Omental fat pad (tissue), 4 donors: ENCODE results near the gene SLC34A1. TPM values are rescaled to one million over a fixed set of nuclear protein-coding genes. Genes with fewer than 3 reads are reported as not detected.
A peak's percentile ranks its signal among the peaks of the same experiment; 100 is the strongest.

ENCODE experiments used
- ATAC-seq: fragments of 150-250 bp; one replicate; pipeline ENCODE4 v1.9.1; 2016; ENCODE audit warnings: mild to moderate bottlenecking, moderate library complexity; ENCODE audit not compliant: low FRiP score
- DNase-seq: peaks from one replicate; pipeline ENCODE4 v3.0.0-alpha.2; 2019; ENCODE audit warnings: low spot score
- total RNA-seq, 4 donors: library from RNA; depleted of rRNA; stranded (reverse); fragments of >200 nt; gene quantifications; one replicate each; pipeline ENCODE4 v1.1.0, GENCODE V29; 2016
- TF ChIP-seq, protein P1 (sequence below), 3 donors: fragments of 450-650 bp; IDR thresholded peaks; one replicate each; pipeline ENCODE4 v1.5.1; 2016 to 2017; ENCODE audit warnings: antibody characterized with exemption in 3 of 3, mild to moderate bottlenecking in 3 of 3, moderate library complexity in 2 of 3

SLC34A1 gene
- total RNA-seq, 4 donors from 2014 or later = not detected

DNA sequence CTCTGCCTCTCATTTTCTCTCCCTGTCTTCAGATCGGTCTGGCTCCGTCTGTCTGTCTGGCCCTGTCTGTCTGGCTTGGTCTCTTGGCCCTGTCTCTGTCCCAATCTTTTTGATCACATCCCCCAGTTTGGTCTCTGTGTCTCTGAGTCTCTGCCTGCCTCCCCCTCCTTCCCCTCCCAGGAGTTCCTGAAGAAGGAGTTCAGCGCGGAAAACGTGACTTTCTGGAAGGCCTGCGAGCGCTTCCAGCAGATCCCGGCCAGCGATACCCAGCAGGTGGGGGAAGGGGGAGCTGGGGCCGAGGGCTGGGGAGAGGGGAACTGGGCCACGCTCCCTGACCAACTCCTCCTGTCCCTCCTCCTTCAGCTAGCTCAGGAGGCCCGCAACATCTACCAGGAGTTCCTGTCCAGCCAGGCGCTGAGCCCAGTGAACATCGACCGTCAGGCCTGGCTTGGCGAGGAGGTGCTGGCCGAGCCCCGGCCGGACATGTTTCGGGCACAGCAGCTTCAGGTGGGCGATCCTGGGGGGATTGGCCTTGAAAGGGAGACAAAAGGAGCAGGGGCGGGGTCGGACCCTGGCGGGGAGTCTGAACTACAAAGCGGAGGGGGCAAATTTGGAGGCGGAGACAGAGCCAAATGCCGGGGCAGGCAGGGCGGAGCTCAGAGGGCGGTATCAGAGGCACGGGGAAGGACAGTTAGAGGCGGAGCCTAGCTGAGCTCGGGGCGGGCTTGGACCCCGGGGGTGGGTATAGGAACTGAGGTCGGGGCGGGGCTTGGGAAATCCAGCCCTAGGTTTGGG, 17.5 kb upstream of the SLC34A1 start:
- DNase-seq (peak; percentile 50), ATAC-seq (peak; percentile 87)
- TF ChIP-seq, protein P1, sequence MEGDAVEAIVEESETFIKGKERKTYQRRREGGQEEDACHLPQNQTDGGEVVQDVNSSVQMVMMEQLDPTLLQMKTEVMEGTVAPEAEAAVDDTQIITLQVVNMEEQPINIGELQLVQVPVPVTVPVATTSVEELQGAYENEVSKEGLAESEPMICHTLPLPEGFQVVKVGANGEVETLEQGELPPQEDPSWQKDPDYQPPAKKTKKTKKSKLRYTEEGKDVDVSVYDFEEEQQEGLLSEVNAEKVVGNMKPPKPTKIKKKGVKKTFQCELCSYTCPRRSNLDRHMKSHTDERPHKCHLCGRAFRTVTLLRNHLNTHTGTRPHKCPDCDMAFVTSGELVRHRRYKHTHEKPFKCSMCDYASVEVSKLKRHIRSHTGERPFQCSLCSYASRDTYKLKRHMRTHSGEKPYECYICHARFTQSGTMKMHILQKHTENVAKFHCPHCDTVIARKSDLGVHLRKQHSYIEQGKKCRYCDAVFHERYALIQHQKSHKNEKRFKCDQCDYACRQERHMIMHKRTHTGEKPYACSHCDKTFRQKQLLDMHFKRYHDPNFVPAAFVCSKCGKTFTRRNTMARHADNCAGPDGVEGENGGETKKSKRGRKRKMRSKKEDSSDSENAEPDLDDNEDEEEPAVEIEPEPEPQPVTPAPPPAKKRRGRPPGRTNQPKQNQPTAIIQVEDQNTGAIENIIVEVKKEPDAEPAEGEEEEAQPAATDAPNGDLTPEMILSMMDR (IDR thresholded peaks at IDR 0.05) = no peak

DNA sequence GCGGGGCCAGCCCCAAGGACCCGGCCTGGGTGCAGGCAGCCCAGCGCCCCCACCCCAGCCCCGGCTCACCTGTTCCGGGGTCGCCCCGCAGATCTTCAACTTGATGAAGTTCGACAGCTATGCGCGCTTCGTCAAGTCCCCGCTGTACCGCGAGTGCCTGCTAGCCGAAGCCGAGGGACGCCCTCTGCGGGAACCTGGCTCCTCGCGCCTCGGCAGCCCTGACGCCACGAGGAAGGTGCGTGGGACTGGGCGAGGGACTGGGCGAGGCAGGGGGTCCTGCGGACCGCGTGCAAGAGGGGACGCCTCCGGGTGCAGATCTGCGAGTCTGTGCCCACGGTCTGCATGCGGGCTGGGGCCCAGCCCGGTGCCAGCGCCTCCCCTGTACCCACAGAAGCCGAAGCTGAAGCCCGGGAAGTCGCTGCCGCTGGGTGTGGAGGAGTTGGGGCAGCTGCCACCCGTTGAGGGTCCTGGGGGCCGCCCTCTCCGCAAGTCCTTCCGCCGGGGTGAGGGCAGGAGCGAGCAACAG, 16.8 kb upstream of the SLC34A1 start:
- DNase-seq (no peak), ATAC-seq (no peak)
- TF ChIP-seq, protein P1 (IDR thresholded peaks at IDR 0.05) = no peak

DNA sequence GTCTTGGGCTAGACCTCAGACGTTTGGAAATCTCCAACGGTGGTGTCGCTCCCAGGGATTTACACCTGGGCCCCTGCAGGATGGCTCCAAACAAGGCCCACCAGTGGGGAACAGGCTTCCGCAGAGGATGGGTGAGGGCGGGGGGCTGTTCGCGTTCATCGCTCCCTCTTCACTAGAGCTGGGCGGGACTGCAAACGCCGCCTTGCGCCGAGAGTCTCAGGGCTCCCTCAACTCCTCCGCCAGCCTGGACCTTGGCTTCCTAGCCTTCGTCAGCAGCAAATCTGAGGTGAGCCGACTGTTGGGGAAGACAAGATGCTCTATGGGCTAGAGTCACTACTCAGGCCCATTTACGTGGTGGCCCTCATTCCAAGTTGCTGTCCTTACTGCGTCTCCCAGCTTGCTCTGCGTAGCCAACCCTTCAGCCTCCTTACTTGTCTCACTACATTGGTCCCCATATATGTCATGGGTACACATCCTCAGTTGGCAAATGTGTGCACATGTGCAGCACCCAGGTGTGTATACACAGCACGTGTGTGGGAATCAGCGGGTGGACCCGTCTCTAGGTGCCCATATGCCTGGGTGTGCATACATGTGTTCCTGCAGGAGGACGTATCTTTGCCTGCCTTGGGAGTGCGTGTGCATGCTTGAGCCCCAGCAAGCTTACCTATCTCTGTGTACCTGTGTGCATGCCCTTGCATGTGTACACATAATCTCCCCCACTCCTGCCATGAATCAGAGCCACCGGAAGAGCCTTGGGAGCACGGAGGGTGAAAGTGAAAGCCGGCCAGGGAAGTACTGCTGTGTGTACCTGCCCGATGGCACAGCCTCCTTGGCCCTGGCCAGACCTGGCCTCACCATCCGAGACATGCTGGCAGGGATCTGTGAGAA, 16.0 kb upstream of the SLC34A1 start:
- TF ChIP-seq, protein P1 (IDR thresholded peaks at IDR 0.05) = no peak
- no peak for DNase-seq
- no peak for ATAC-seq

DNA sequence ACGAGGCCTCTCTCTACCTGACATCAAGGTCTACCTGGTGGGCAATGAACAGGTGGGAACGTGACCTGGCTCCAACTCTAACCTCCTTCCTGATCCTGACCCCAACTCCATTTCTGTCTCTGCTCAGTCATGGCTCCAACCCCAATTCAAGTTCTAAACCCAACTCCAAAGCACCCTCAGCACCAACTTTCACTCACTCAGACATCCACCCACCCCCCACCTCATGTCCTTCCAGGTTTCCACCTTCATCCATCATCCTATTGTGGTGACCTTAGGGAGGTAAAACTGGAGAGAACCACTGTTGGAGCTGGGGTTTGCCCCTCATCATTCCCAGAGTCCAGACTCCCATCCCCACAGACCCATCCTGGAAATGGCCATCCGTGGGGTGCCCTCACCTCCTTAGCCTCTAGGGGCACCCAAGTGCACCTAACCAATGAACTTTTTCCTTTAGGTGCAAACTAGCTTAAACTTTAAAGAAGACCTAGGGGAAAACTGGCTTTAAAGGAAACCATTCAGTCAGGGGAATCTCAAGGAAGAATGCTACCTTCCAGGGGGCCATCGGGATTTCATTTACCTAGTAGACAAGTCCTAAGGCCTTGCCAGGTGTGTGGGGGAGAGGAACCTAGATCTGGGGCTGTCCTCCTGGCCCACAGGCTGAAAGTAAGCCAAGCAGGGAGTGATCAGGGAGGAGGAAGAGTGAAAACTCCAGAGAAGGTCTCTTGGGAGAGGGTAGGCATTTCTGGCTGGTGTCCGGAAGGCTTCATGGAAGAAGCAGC, 15.2 kb upstream of the SLC34A1 start:
- DNase-seq (no peak), ATAC-seq (no peak)
- TF ChIP-seq, protein P1 (IDR thresholded peaks at IDR 0.05) = no peak

DNA sequence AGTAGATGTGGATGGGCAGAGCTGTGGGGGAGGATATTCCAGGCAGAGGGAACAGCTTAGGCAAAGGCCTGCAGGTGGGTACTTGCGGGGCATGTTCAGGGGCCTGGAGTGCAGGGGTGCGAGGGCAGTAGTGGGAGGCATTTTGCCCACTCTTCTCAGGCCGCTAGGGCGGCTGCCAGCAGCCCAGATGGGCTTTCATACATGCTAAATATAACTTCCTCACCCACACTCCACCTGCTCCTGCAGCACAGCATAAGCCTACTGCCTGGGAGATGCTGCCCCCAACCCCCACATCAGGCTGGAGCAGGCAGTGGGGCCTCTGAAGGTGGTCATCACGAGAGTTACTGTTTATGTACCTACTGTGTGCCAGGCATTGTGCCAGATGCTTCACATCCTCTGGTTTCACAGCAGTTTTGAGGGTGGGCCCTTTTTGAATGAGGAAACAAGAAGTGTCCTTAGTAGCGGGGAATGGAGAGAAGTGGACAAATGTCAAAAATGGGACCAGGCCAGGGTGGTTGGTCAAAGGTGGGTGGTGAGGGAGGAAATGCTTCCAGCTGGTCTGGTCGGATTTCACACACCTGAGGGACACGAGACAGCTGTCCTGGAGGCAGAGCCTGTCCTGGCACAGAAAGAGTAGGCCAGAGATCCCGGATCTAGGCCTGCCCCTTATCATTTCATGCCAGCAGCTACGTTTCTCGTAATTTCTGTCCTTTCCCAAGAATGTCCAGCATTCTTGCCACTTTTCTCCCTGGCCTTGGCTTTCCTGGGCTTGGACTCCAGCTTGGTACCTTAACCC, 14.4 kb upstream of the SLC34A1 start:
- ATAC-seq (no peak), DNase-seq (no peak)
- TF ChIP-seq, protein P1 (IDR thresholded peaks at IDR 0.05) = no peak
